ENCODE measurements around the gene GYPC. TPM values are rescaled to one million over a fixed set of nuclear protein-coding genes. Genes with fewer than 3 reads are reported as not detected.

The GYPC gene
- total RNA-seq, 2 experiments from 2014 or later, result 133 TPM

GRCh38 chr2:126655051-126655450 lies 907 bp upstream of the GYPC start:
- peaks cover 24% of the 10 kb centered on the region for H3K36me3 Mint-ChIP-seq (ENCODE audit: low read depth)
- ChIA-PET POLR2A (interaction anchor here (0.6 kb wide), 1 partner anchor 73 kb away, joined by 3 read pairs; no protein-coding TSS in a partner anchor), CTCF (interaction anchor here (3.4 kb wide), 1 partner anchor 121 kb away, joined by 17 read pairs; no protein-coding TSS in a partner anchor)
- H3K27me3 Mint-ChIP-seq, result no peaks in the 10 kb centered on the region
- no peak for DNase-seq
- peak overlapping the region; percentile 86 for H3K27ac Mint-ChIP-seq
- peaks cover 9% of the 10 kb centered on the region for H3K9me3 Mint-ChIP-seq
- peak overlapping the region; percentile 81 for H3K4me3 Mint-ChIP-seq
- H3K4me1 Mint-ChIP-seq, result peaks cover 33% of the 10 kb centered on the region

- Mint-ChIP-seq H3K27ac (peak overlapping the region; percentile 93), H3K4me1 (peaks cover 48% of the 10 kb centered on the region)
- POLR2A ChIA-PET, result interaction anchor here (0.9 to 2.7 kb wide), 8 partner anchors 13 to 425 kb away, joined by 3 to 12 read pairs (median 4); no protein-coding TSS in a partner anchor
Measured at GRCh38 chr2:126656431-126657147, 631 bp downstream of the GYPC start.

GRCh38 chr2:126657148-126657635 lies 1.2 kb downstream of the GYPC start:
- Mint-ChIP-seq H3K27me3 (no peaks in the 10 kb centered on the region), H3K27ac (peak overlapping the region; percentile 93), H3K4me3 (peak overlapping the region; percentile 85), H3K4me1 (peaks cover 54% of the 10 kb centered on the region), H3K9me3 (no peaks in the 10 kb centered on the region), H3K36me3 (ENCODE audit: low read depth) (peaks cover 38% of the 10 kb centered on the region)
- ChIA-PET CTCF (interaction anchor here (0.9 to 3.4 kb wide), 2 partner anchors 105 to 119 kb away, joined by 3 to 17 read pairs; no protein-coding TSS in a partner anchor), POLR2A (interaction anchor here (0.9 to 2.7 kb wide), 9 partner anchors 14 to 424 kb away, joined by 3 to 12 read pairs (median 3); no protein-coding TSS in a partner anchor)
- DNase-seq, result peak; percentile 56

More at GRCh38 chr2:126656431-126657147, 631 bp downstream of the GYPC start:
- DNase-seq, result peak; percentile 55
- Mint-ChIP-seq H3K9me3 (no peaks in the 10 kb centered on the region), H3K4me3 (peak overlapping the region; percentile 85), H3K27me3 (no peaks in the 10 kb centered on the region), H3K36me3 (ENCODE audit: low read depth) (peaks cover 33% of the 10 kb centered on the region)
- CTCF ChIA-PET, result interaction anchor here (3.4 kb wide), 1 partner anchor 120 kb away, joined by 17 read pairs; no protein-coding TSS in a partner anchor

- peak; percentile 87 for DNase-seq
- H3K27me3 Mint-ChIP-seq, result no peaks in the 10 kb centered on the region
- POLR2A ChIA-PET, result interaction anchor here (1.0 to 2.7 kb wide), 8 partner anchors 14 to 424 kb away, joined by 3 to 12 read pairs (median 4); no protein-coding TSS in a partner anchor
- H3K4me3 Mint-ChIP-seq, result peak overlapping the region; percentile 85
- peak overlapping the region; percentile 93 for H3K27ac Mint-ChIP-seq
- CTCF ChIA-PET, result interaction anchor here (0.9 to 3.4 kb wide), 3 partner anchors 105 to 130 kb away, joined by 3 to 17 read pairs (median 4); no protein-coding TSS in a partner anchor
- H3K9me3 Mint-ChIP-seq, result no peaks in the 10 kb centered on the region
- H3K4me1 Mint-ChIP-seq, result peaks cover 60% of the 10 kb centered on the region
- H3K36me3 Mint-ChIP-seq (ENCODE audit: low read depth), result peaks cover 41% of the 10 kb centered on the region
Measured at GRCh38 chr2:126657636-126658318, 1.8 kb downstream of the GYPC start.

GRCh38 chr2:126658319-126658904 lies 2.5 kb downstream of the GYPC start:
- ChIA-PET POLR2A (interaction anchor here (1.0 to 2.7 kb wide), 4 partner anchors 104 to 423 kb away, joined by 3 to 12 read pairs (median 6); no protein-coding TSS in a partner anchor), CTCF (interaction anchor here (0.9 to 3.4 kb wide), 3 partner anchors 104 to 130 kb away, joined by 3 to 17 read pairs (median 4); no protein-coding TSS in a partner anchor)
- no peaks in the 10 kb centered on the region for H3K9me3 Mint-ChIP-seq
- H3K4me1 Mint-ChIP-seq, result peaks cover 66% of the 10 kb centered on the region
- no peaks in the 10 kb centered on the region for H3K27me3 Mint-ChIP-seq
- peak overlapping the region; percentile 93 for H3K27ac Mint-ChIP-seq
- peak; percentile 28 for DNase-seq
- H3K36me3 Mint-ChIP-seq (ENCODE audit: low read depth), result peaks cover 48% of the 10 kb centered on the region
- H3K4me3 Mint-ChIP-seq, result peak overlapping the region; percentile 85

GRCh38 chr2:126658905-126659561 lies 3.1 kb downstream of the GYPC start:
- Mint-ChIP-seq H3K9me3 (no peaks in the 10 kb centered on the region), H3K4me3 (peak overlapping the region; percentile 71), H3K4me1 (peaks cover 73% of the 10 kb centered on the region), H3K27me3 (no peaks in the 10 kb centered on the region), H3K36me3 (ENCODE audit: low read depth) (peaks cover 53% of the 10 kb centered on the region), H3K27ac (peak overlapping the region; percentile 93)
- DNase-seq, result peak; percentile 82
- ChIA-PET POLR2A (interaction anchor here (1.0 to 1.5 kb wide), 3 partner anchors 9 to 118 kb away, joined by 3 read pairs; no protein-coding TSS in a partner anchor), CTCF (interaction anchor here (1.3 kb wide), 1 partner anchor 118 kb away, joined by 4 read pairs; no protein-coding TSS in a partner anchor)

- peaks cover 80% of the 10 kb centered on the region for H3K4me1 Mint-ChIP-seq
- H3K27ac Mint-ChIP-seq, result peak overlapping the region; percentile 93
- DNase-seq, result no peak
- H3K9me3 Mint-ChIP-seq, result no peaks in the 10 kb centered on the region
- POLR2A ChIA-PET, result interaction anchor here (1.0 to 1.5 kb wide), 3 partner anchors 9 to 117 kb away, joined by 3 read pairs; no protein-coding TSS in a partner anchor
- peaks cover 56% of the 10 kb centered on the region for H3K36me3 Mint-ChIP-seq (ENCODE audit: low read depth)
- H3K4me3 Mint-ChIP-seq, result peak overlapping the region; percentile 71
- H3K27me3 Mint-ChIP-seq, result no peaks in the 10 kb centered on the region
- CTCF ChIA-PET, result interaction anchor here (1.3 kb wide), 1 partner anchor 117 kb away, joined by 4 read pairs; no protein-coding TSS in a partner anchor
Measured at GRCh38 chr2:126659562-126660467, 3.9 kb downstream of the GYPC start.

- H3K4me3 Mint-ChIP-seq, result no peak overlapping the region
- ChIA-PET CTCF (no interaction called here), POLR2A (no interaction called here)
- no peaks in the 10 kb centered on the region for H3K9me3 Mint-ChIP-seq
- H3K4me1 Mint-ChIP-seq, result peaks cover 80% of the 10 kb centered on the region
- peaks cover 59% of the 10 kb centered on the region for H3K36me3 Mint-ChIP-seq (ENCODE audit: low read depth)
- H3K27me3 Mint-ChIP-seq, result no peaks in the 10 kb centered on the region
- H3K27ac Mint-ChIP-seq, result peak overlapping the region; percentile 93
- DNase-seq, result no peak
Measured at GRCh38 chr2:126660971-126661370, 5.0 kb downstream of the GYPC start.

GRCh38 chr2:126661702-126662500 lies 5.9 kb downstream of the GYPC start:
- Mint-ChIP-seq H3K27me3 (no peaks in the 10 kb centered on the region), H3K36me3 (ENCODE audit: low read depth) (peaks cover 65% of the 10 kb centered on the region), H3K4me3 (peak overlapping the region; percentile 8), H3K4me1 (peaks cover 89% of the 10 kb centered on the region), H3K9me3 (no peaks in the 10 kb centered on the region), H3K27ac (peak overlapping the region; percentile 93)
- DNase-seq, result no peak
- CTCF ChIA-PET, result interaction anchor here (1.3 kb wide), 1 partner anchor 25 kb away, joined by 4 read pairs; no protein-coding TSS in a partner anchor
- POLR2A ChIA-PET, result interaction anchor here (0.9 to 1.3 kb wide), 2 partner anchors 21 to 101 kb away, joined by 3 to 6 read pairs; no protein-coding TSS in a partner anchor

GRCh38 chr2:126662621-126663020 lies 6.7 kb downstream of the GYPC start:
- Mint-ChIP-seq H3K27me3 (no peaks in the 10 kb centered on the region), H3K27ac (peak overlapping the region; percentile 93), H3K4me3 (peak overlapping the region; percentile 6), H3K9me3 (no peaks in the 10 kb centered on the region), H3K4me1 (peaks cover 90% of the 10 kb centered on the region), H3K36me3 (ENCODE audit: low read depth) (peaks cover 64% of the 10 kb centered on the region)
- DNase-seq, result no peak
- ChIA-PET POLR2A (interaction anchor here (0.9 to 1.3 kb wide), 2 partner anchors 20 to 100 kb away, joined by 3 to 6 read pairs; no protein-coding TSS in a partner anchor), CTCF (interaction anchor here (1.3 kb wide), 1 partner anchor 26 kb away, joined by 4 read pairs; no protein-coding TSS in a partner anchor)
